ENCODE measurements around the gene PCDHGB7.
"Not testable (repeated sequence)": the region's sequence is repeated elsewhere in the genome, so short reads cannot be mapped to it uniquely, and the experiment has no call there.

Gene PCDHGB7

GRCh38 chr5:141389153-141390042 lies 28.1 kb upstream of the PCDHGB7 start:
- H3K4me3 ChIP-seq (ENCODE audit: low read depth, low read length): no peak overlapping the region
- TF ChIP-seq, protein P1, sequence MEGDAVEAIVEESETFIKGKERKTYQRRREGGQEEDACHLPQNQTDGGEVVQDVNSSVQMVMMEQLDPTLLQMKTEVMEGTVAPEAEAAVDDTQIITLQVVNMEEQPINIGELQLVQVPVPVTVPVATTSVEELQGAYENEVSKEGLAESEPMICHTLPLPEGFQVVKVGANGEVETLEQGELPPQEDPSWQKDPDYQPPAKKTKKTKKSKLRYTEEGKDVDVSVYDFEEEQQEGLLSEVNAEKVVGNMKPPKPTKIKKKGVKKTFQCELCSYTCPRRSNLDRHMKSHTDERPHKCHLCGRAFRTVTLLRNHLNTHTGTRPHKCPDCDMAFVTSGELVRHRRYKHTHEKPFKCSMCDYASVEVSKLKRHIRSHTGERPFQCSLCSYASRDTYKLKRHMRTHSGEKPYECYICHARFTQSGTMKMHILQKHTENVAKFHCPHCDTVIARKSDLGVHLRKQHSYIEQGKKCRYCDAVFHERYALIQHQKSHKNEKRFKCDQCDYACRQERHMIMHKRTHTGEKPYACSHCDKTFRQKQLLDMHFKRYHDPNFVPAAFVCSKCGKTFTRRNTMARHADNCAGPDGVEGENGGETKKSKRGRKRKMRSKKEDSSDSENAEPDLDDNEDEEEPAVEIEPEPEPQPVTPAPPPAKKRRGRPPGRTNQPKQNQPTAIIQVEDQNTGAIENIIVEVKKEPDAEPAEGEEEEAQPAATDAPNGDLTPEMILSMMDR (IDR thresholded peaks at IDR 0.05; ENCODE audit: insufficient read depth, low read length, missing control alignments): no peak
- DNase-seq (ENCODE audit: low read depth, low spot score): no peak
- ChIA-PET POLR2A (no interaction called here), CTCF (interaction anchor here (0.9 to 8.4 kb wide), 10 partner anchors 8 to 177 kb away, joined by 3 to 77 read pairs (median 8); partner anchors contain the start of genes PCDHGA10, PCDHGA6 and PCDHGB5)

DNA sequence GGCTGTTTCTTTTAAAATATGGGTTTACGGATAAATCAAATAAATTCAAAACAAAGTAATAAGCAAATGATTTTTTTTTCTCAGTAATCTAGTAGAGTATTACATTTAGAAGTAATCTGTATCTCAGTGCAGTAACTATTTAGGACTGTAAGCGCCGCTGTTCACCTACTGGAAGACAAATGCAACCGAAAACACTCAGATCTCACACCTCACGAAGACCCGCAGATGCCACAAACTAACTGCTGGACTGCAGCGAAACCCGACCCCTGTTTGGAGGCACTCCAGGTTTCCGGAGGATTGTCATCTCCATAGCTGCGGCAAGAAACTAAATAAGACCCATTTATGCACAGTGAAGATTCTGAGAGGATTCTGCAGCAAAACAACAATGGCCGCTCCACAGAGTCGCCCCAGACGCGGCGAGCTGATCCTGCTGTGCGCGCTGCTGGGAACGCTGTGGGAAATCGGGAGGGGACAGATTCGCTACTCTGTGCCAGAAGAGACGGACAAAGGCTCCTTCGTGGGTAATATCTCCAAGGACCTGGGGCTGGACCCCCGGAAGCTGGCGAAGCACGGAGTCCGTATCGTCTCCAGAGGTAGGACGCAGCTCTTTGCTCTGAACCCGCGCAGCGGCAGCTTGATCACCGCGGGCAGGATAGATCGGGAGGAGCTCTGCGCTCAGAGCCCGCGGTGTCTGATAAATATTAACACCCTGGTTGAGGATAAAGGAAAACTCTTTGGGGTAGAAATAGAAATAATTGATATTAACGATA lies 24.9 kb upstream of the PCDHGB7 start, which contains the start of gene PCDHGA8:
PCDHGA8 (plus strand) TSS at position 205 of the 770 bp plus-strand sequence; CDS start at position 386, 181 bp downstream.
- ChIA-PET CTCF (interaction anchor here (0.7 to 8.4 kb wide), 9 partner anchors 11 to 174 kb away, joined by 3 to 77 read pairs (median 5); partner anchors contain the start of genes PCDHGA10, PCDHGA6, PCDHGB1 and PCDHGB6), POLR2A (no interaction called here)
- no peak for DNase-seq (ENCODE audit: low read depth, low spot score)
- TF ChIP-seq, protein P1 (IDR thresholded peaks at IDR 0.05; ENCODE audit: insufficient read depth, low read length, missing control alignments): no peak
- 0 out of 2 replicates have a peak within 1 kb of the TSS, but pooled peaks have one; percentile 1 for H3K4me3 ChIP-seq (ENCODE audit: low read depth, low read length)

GRCh38 chr5:141393267-141393666 lies 24.2 kb upstream of the PCDHGB7 start:
- no peak for DNase-seq (ENCODE audit: low read depth, low spot score)
- POLR2A ChIA-PET: no interaction called here
- CTCF ChIA-PET: interaction anchor here (1.0 to 8.4 kb wide), 6 partner anchors 12 to 173 kb away, joined by 3 to 77 read pairs (median 10); partner anchors contain the start of genes PCDHGA10 and PCDHGA6
- no peak overlapping the region for H3K4me3 ChIP-seq (ENCODE audit: low read depth, low read length)
- TF ChIP-seq, protein P1 (IDR thresholded peaks at IDR 0.05; ENCODE audit: insufficient read depth, low read length, missing control alignments): no peak

DNA sequence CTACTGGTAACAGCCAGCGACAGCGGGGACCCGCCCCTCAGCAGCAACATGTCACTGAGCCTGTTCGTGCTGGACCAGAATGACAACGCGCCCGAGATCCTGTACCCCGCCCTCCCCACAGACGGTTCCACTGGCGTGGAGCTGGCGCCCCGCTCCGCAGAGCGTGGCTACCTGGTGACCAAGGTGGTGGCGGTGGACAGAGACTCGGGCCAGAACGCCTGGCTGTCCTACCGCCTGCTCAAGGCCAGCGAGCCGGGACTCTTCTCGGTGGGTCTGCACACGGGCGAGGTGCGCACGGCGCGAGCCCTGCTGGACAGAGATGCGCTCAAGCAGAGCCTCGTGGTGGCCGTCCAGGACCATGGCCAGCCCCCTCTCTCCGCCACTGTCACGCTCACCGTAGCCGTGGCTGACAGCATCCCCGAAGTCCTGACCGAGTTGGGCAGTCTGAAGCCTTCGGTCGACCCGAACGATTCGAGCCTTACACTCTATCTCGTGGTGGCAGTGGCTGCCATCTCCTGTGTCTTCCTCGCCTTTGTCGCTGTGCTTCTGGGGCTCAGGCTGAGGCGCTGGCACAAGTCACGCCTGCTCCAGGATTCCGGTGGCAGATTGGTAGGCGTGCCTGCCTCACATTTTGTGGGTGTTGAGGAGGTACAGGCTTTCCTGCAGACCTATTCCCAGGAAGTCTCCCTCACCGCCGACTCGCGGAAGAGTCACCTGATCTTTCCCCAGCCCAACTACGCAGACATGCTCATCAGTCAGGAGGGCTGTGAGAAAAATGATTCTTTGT lies 22.9 kb upstream of the PCDHGB7 start:
- H3K4me3 ChIP-seq (ENCODE audit: low read depth, low read length); POLR2A ChIA-PET; DNase-seq (ENCODE audit: low read depth, low spot score): not testable (repeated sequence)
- CTCF ChIA-PET: interaction anchor here (0.9 to 4.6 kb wide), 8 partner anchors 12 to 172 kb away, joined by 3 to 50 read pairs (median 10); partner anchors contain the start of genes PCDHGA10, PCDHGA12, PCDHGA6 and PCDHGB6

GRCh38 chr5:141397756-141398551 lies 19.5 kb upstream of the PCDHGB7 start, which contains the start of gene PCDHGB5:
Gene PCDHGB5, plus strand, starts transcription at chr5:141397947. Its CDS starts 181 bp downstream, at chr5:141398128.
- TF ChIP-seq, protein P1 (IDR thresholded peaks at IDR 0.05; ENCODE audit: insufficient read depth, low read length, missing control alignments): peak; percentile 50
- CTCF ChIA-PET: interaction anchor here (0.7 to 4.6 kb wide), 23 partner anchors 9 to 174 kb away, joined by 3 to 50 read pairs (median 9); partner anchors contain the start of genes PCDHGA10, PCDHGA11, PCDHGA12 and PCDHGA6
- peak within 1 kb of the TSS; percentile 47 for H3K4me3 ChIP-seq (ENCODE audit: low read depth, low read length)
- DNase-seq (ENCODE audit: low read depth, low spot score): not testable (repeated sequence)
- POLR2A ChIA-PET: interaction anchor here (1.4 kb wide), 1 partner anchor 166 kb away, joined by 3 read pairs; no protein-coding TSS in a partner anchor
